CD4-positive, alpha-beta T cell treated with Interleukin-17A for 4 hours (primary cell): ENCODE results near the gene TRIM10.
A peak's percentile ranks its signal among the peaks of the same experiment; 100 is the strongest.
"Not testable (repeated sequence)": the region's sequence is repeated elsewhere in the genome, so short reads cannot be mapped to it uniquely, and the experiment has no call there.

Experiments
- DNase-seq: peaks from one replicate; pipeline ENCODE4 v3.0.0-alpha.2; 2020; ENCODE audit warnings: mixed read lengths

TRIM10 gene

DNA sequence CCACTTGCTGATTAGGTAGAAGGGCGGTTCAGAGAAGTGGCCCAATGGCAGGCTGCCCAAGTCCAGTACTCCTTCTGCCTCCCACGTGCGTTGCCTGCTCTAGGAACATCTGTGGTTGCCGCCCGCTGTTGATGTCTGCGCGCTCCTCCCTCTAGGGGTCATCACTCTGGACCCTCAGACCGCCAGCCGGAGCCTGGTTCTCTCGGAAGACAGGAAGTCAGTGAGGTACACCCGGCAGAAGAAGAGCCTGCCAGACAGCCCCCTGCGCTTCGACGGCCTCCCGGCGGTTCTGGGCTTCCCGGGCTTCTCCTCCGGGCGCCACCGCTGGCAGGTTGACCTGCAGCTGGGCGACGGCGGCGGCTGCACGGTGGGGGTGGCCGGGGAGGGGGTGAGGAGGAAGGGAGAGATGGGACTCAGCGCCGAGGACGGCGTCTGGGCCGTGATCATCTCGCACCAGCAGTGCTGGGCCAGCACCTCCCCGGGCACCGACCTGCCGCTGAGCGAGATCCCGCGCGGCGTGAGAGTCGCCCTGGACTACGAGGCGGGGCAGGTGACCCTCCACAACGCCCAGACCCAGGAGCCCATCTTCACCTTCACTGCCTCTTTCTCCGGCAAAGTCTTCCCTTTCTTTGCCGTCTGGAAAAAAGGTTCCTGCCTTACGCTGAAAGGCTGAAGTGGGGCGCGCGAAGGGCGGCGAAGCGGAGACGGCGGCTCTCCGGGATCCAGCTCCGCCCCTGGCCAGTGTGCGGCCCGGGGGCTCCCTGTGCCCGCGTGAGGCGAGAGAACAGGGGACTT is 10.9 kb upstream of the TRIM10 start:
- DNase-seq, result no peak

GRCh38 chr6:30169658-30170614 is 8.9 kb upstream of the TRIM10 start:
- DNase-seq, result no peak

DNA sequence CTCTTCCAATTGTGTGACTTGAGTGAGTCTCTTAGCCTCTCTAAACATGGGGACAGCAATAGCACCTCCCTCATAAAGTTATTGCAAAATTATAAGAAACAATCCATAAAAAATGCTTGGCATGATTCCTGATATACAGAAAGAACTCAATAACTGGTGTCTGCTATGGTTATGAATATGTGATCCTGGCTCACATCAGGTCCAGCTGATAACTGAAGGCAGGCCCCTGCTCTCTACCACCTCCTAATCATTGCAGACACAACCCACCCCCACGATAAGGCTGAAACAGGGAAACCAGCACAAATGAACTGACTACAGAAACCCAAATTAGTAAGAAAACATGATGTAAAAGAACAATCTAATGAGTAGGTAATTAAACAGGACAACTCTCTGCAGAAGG is 7.7 kb upstream of the TRIM10 start:
- no peak for DNase-seq

GRCh38 chr6:30167101-30167500 is 6.1 kb upstream of the TRIM10 start:
- DNase-seq, result no peak

DNA sequence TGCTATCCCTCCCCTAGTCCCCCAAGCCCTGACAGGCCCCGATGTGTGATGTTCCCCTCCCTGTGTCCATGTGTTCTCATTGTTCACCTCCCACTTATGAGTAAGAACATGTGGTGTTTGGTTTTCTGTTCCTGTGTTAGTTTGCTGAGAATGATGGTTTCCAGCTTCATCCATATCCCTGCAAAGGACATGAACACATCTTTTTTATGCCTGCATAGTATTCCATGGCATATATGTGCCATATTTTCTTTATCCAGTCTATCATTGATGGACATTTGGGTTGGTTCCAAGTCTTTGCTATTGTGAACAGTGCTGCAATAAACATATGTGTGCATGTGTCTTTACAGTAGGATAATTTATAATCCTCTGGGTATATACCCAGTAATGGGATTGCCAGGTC is 4.2 kb upstream of the TRIM10 start:
- DNase-seq, result not testable (repeated sequence)

GRCh38 chr6:30164714-30165113 is 3.7 kb upstream of the TRIM10 start:
- no peak for DNase-seq

- no peak for DNase-seq
Observed at GRCh38 chr6:30163918-30164654, 3.1 kb upstream of the TRIM10 start.

DNA sequence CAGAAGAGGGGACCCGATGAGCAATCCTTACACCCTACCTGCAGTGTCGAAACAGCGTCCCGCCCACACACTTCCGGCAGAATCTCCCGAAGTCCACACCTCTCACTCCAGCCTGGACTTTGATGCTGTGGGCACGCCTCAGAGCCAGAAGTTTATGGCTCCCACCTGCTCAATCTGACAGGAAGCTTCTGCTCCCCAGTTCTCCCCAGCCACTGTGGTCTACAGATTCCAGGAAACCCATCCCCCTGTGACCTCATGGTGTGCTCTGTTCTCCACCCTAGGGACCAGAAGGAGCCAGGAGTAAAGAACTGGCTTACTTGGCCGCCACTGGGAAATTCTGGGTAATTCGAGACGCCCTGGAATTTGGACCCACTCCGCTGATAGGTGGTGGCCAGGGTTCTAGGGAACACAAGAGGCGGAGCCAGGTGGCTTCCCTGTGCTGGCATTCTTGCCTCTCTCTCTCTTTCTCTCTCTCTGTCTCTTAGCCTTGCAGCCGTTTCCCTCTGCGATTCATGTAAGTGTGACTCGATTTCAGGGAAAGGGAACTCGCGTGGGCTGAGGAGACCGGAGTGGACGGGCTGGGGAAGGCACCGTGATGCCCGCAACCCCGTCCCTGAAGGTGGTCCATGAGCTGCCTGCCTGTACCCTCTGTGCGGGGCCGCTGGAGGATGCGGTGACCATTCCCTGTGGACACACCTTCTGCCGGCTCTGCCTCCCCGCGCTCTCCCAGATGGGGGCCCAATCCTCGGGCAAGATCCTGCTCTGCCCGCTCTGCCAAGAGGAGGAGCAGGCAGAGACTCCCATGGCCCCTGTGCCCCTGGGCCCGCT is 2.3 kb upstream of the TRIM10 start, which contains the start of gene TRIM15:
Gene TRIM15 (plus strand): TSS at position 457 of the 828 bp plus-strand sequence. CDS start 139 bp downstream, at position 596.
- peak; percentile 30 for DNase-seq

DNA sequence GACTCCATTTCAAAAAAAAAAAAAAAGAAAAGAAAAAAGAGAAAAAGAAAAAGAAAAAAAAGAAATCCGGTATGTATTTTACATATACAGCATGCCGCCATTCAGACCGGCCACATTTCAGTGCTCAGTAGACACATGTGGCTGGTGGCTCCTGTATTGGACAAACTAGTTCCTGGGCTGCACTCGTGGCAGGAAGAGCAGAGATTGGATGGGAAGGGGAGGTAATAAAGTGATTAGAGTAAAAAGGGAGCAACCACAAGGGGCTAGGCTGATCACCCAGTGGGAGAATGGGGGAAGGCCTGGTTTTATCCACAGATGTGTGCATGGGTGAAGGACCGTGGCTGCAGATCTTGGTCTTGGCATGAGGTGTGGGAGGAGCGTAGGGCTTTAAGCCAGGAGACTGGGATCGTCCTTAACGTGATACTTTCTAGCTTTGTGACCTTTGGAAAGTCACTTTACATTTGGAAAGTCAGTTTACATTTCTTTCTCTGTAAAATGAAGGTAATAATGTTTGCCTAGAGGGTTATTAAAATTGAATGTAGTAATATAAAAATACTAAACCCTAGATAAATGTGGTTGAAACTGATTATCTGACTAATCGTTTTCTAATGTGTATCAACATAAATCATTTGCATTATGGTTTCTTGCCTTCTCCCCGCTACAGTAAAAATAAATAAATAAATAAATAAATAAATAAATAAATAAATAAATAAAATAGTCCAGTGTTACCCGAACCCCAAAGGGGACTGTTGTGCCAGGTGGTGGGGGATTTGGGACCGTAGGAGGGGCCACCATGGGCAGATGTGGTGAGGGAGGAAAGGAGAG is 1.5 kb upstream of the TRIM10 start:
- DNase-seq, result no peak

- no peak for DNase-seq
Observed at GRCh38 chr6:30160008-30160784, 815 bp downstream of the TRIM10 start.

- DNase-seq, result no peak
Observed at GRCh38 chr6:30158475-30159040, 2.5 kb downstream of the TRIM10 start.

DNA sequence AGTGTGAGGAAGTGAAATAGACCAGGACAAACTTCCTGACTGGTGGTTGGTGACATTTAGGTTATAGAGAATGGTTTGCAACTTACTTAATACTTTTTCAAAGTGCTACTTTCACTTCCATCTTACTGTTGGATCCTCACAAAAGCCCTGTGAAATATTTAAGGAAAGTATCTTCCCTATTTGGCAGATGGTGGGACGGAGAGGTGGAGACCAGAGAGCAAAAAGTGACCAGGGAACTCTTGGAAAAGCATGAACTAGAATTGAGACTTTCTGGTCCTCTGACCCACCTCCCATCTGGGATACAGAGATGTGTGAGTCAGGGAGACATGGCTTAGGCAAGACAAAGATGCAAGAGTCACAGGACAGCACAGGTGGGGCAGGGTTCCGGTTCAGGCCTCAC is 3.0 kb downstream of the TRIM10 start:
- DNase-seq, result no peak

DNA sequence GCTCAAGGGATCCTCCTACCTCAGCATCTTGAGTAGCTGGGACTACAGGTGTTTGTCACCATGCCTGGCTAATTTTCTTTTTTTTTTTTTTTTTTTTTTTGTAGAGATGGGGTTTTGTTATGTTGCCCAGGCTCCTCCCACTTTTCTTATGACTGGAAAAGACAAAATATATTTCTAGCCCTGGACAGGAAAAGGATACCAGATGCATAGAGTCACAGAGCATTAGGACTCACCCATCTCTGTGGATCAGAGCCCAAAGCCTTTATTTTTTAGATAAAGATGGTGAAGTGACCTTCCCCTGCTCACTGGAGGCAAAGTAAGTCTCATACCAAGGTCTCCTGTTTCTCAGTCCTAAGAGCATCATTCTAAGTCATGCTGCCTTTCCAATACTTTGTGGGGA is 3.4 kb downstream of the TRIM10 start:
- DNase-seq, result no peak

DNA sequence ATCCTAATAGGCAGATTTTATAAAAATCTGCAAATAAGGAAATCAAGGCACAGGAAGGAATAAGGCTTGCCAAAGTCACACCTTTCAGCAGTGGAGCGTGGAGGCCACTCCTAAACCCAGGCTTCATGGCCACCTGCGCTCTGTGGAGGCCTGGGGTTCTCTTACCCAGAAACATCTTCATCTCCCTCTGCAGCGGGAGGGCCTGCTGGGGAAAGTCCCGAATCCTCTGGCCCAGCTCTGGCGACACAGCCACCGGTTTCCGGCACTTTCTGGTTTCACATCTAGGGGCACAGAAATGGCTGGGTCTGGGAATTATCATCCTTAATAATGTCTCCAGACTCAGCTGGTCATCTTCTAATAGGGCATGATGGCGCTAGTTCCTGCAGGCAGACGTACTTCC is 4.2 kb downstream of the TRIM10 start:
- DNase-seq, result no peak

- no peak for DNase-seq
Observed at GRCh38 chr6:30156262-30156599, 4.8 kb downstream of the TRIM10 start.

DNA sequence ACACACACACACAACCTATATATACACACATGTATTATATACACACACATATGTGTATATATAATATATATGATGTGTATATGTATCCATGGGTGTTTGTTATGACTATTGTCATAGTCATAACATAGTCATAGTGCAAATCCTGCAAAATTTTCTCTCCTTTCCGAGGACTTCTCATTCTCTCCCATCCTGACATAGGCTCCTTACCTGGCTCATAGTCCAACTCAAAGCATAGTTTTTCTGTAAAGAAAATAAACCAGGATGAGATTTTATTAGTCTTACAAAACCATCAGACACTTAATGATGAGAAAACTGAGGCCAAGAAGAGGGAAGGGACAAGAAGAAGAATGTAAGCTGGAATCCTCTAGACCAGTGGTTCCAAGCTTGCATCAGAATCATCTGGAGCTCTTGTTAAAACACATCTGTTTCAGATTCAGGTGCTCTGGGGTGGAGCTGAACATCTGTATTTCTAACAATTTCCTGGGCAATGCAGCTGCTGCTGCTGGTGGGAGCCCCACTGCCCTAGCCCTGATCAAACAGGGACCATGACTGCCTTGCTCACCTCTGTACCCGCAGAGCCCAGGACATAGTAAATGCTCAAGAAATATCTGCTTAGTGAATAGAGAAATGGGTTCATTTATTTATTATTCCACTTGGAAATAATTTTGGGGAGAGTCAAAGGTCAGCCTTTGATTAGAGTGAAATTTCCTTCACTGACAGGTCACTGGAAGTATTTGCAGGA is 5.3 kb downstream of the TRIM10 start:
- DNase-seq, result no peak

DNA sequence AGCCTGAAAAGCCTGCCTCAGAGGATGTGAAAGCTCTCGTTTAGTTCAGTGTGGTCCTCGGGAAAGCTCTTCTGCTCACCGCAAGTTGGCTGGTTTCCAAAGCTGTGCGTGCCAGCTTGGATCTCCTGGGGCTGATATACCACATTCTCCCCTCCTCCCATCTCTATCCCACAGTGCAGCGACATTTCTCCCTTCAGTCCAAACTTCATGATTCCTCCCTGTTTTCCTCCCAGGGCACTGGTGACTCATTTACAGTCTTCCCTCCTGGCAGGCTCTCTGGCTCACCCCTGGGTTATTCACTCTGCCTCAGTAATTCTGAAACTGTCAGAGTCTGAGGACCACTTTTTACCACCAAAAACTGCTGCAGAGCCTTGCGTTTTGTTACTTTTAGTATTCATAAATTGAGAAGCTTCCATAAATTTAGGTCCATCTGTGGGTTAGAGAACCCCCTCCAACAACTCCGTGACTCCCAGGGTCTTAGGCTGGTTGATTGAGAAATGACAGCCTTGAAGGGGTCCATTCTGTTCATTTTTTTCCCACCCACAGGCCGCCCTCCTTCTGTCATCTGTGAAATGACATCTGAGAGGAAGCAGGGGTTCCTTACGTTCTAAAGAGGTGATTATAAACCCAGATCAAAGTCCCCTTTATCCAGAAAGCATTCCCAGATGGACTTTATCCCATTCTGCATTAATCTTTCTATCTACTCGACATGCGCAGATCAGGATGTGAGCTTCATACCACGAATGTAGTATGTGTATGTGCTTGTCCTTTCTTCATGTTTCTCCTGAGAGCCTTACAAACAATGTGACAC is 6.1 kb downstream of the TRIM10 start:
- no peak for DNase-seq

DNA sequence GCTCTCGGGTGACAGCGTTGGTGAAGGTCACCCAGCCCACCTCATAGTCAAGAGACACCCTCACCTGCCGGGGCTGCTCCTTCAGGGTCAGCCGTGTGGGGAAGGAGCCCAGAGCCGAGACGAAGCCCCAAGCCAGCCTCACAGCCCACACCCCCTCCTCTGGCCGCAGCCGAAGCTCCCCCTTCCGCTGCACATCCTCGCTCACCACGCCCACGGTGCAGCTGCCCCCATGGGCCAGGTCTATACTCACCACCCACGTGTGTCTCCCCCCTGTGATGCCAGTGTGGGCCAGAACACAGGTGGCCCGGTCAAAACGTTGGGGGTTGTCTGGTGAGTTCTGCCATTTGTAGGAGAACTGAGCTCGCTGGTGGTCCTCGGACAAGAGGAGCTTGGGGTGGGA is 7.0 kb downstream of the TRIM10 start:
- DNase-seq, result no peak
